ENCODE data around the gene ADAMTSL3.

DNA sequence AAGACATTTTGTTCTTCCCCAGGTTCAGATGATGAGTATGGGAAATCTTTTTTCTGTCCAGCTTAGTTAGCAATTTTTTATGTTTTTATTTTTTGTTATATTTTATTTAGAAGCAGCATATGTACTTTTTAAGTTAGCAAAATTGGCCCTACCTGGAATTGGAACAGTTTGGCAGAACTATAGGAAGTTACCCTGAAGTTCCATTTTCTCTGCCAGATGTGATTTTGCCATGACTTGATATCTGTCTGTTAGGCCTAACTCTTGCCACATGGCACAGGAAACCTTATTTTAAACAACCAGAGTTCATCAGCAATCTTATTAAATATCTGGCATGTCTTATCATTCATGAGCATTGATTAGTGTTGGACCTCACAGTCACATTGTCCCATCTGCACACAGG, 67.1 kb downstream of the ADAMTSL3 start:
- no peak for TF ChIP-seq EZH2phosphoT487 (IDR thresholded peaks at IDR 0.05; ENCODE audit: borderline replicate concordance, low read length)
- TF ChIP-seq, protein P1, sequence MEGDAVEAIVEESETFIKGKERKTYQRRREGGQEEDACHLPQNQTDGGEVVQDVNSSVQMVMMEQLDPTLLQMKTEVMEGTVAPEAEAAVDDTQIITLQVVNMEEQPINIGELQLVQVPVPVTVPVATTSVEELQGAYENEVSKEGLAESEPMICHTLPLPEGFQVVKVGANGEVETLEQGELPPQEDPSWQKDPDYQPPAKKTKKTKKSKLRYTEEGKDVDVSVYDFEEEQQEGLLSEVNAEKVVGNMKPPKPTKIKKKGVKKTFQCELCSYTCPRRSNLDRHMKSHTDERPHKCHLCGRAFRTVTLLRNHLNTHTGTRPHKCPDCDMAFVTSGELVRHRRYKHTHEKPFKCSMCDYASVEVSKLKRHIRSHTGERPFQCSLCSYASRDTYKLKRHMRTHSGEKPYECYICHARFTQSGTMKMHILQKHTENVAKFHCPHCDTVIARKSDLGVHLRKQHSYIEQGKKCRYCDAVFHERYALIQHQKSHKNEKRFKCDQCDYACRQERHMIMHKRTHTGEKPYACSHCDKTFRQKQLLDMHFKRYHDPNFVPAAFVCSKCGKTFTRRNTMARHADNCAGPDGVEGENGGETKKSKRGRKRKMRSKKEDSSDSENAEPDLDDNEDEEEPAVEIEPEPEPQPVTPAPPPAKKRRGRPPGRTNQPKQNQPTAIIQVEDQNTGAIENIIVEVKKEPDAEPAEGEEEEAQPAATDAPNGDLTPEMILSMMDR (IDR thresholded peaks at IDR 0.05; ENCODE audit: low read depth, low read length, poor library complexity, severe bottlenecking) = no peak
